ENCODE results near the gene IQGAP3. TPM values are rescaled to one million over a fixed set of nuclear protein-coding genes. Genes with fewer than 3 reads are reported as not detected.

IQGAP3 gene
- total RNA-seq, 1 experiment from 2014 or later = 48.3 TPM

DNA sequence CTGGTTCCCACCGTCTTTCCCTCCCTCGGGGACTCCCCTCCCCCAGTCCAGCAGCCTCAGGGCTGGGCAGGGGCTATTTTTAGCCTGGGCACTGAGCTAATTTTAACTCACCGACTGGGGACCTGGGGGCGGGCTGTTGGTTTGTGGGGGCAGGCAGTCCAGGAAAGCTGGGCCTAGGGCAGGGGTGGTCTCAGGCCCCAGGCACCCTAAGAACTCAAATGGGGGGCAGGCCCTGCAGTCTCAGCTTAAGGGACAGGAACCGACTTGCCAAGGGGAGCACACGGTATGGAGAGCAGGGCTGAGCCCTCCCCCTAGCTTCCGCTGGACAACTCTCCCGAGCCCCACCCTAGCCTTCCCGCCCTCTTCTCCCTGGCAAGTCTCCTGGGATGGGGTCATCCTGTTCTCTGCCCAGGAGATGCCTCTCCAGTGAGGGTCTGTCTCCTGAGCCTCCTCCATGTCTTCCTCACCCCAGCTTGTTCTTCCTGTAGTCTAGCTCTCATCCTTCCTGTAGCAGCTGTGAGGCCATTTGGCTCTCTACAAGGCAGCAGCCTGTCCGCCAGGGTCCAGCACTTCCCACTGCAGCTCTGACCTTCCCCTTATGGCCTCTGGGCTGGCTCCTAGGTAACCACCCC lies 81.8 kb downstream of the IQGAP3 start:
- Mint-ChIP-seq H3K4me3 (ENCODE audit: unreplicated experiment) (peak overlapping the region; percentile 34), H3K36me3 (ENCODE audit: insufficient read depth, unreplicated experiment) (peaks cover 25% of the 10 kb centered on the region), H3K4me1 (ENCODE audit: insufficient read depth, unreplicated experiment) (peaks cover 82% of the 10 kb centered on the region), H3K9me3 (ENCODE audit: unreplicated experiment) (peaks cover 7% of the 10 kb centered on the region), H3K27ac (ENCODE audit: low read depth, unreplicated experiment) (peak overlapping the region; percentile 74), H3K27me3 (ENCODE audit: insufficient read depth, unreplicated experiment) (no peaks in the 10 kb centered on the region)
- peak; percentile 27 for DNase-seq (ENCODE audit: unreplicated experiment)
- CTCF ChIA-PET = interaction anchor here (0.8 to 2.2 kb wide), 12 partner anchors 10 to 129 kb away, joined by 3 to 10 read pairs (median 4); partner anchors contain the start of genes HAPLN2 and MEF2D
- TF ChIP-seq, protein P1, sequence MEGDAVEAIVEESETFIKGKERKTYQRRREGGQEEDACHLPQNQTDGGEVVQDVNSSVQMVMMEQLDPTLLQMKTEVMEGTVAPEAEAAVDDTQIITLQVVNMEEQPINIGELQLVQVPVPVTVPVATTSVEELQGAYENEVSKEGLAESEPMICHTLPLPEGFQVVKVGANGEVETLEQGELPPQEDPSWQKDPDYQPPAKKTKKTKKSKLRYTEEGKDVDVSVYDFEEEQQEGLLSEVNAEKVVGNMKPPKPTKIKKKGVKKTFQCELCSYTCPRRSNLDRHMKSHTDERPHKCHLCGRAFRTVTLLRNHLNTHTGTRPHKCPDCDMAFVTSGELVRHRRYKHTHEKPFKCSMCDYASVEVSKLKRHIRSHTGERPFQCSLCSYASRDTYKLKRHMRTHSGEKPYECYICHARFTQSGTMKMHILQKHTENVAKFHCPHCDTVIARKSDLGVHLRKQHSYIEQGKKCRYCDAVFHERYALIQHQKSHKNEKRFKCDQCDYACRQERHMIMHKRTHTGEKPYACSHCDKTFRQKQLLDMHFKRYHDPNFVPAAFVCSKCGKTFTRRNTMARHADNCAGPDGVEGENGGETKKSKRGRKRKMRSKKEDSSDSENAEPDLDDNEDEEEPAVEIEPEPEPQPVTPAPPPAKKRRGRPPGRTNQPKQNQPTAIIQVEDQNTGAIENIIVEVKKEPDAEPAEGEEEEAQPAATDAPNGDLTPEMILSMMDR (IDR thresholded peaks at IDR 0.05; ENCODE audit: unreplicated experiment) = no peak
- intact Hi-C loops (cut with micrococcal nuclease) = no loop called here
- POLR2A ChIA-PET = interaction anchor here (0.9 to 4.7 kb wide), 4 partner anchors 10 to 95 kb away, joined by 3 to 45 read pairs (median 4); partner anchors contain the start of gene MEF2D
- BruUV-seq (replicated peaks) = no TSS peak

DNA sequence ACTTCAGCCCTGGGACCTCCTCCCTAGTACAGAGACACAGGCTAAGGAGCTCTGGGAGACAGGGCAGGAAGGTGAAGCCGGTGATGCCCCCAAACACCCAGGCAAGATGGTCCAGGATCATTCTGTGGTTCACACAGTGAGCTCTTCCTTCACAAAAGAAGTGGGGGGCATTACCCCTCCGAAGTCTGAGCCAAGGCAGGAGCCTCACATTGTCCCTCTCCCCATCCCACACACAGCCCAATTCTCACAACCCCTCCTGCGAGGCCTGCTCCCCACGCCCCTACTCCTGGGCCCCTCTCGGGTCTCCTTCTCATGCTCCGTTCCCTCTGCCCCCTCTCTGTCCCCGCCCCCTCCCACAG lies 82.5 kb downstream of the IQGAP3 start:
- Mint-ChIP-seq H3K27ac (ENCODE audit: low read depth, unreplicated experiment) (peak overlapping the region; percentile 74), H3K27me3 (ENCODE audit: insufficient read depth, unreplicated experiment) (no peaks in the 10 kb centered on the region), H3K9me3 (ENCODE audit: unreplicated experiment) (peaks cover 7% of the 10 kb centered on the region), H3K36me3 (ENCODE audit: insufficient read depth, unreplicated experiment) (peaks cover 19% of the 10 kb centered on the region), H3K4me1 (ENCODE audit: insufficient read depth, unreplicated experiment) (peaks cover 77% of the 10 kb centered on the region), H3K4me3 (ENCODE audit: unreplicated experiment) (no peak overlapping the region)
- intact Hi-C loops (cut with micrococcal nuclease) = no loop called here
- ChIA-PET CTCF (interaction anchor here (0.8 to 2.2 kb wide), 6 partner anchors 9 to 129 kb away, joined by 3 to 8 read pairs (median 4); partner anchors contain the start of gene HAPLN2), POLR2A (interaction anchor here (0.9 to 4.7 kb wide), 4 partner anchors 11 to 96 kb away, joined by 3 to 45 read pairs (median 4); partner anchors contain the start of gene MEF2D)
- no peak for DNase-seq (ENCODE audit: unreplicated experiment)
- no TSS peak for BruUV-seq (replicated peaks)
- TF ChIP-seq, protein P1 (IDR thresholded peaks at IDR 0.05; ENCODE audit: unreplicated experiment) = no peak

DNA sequence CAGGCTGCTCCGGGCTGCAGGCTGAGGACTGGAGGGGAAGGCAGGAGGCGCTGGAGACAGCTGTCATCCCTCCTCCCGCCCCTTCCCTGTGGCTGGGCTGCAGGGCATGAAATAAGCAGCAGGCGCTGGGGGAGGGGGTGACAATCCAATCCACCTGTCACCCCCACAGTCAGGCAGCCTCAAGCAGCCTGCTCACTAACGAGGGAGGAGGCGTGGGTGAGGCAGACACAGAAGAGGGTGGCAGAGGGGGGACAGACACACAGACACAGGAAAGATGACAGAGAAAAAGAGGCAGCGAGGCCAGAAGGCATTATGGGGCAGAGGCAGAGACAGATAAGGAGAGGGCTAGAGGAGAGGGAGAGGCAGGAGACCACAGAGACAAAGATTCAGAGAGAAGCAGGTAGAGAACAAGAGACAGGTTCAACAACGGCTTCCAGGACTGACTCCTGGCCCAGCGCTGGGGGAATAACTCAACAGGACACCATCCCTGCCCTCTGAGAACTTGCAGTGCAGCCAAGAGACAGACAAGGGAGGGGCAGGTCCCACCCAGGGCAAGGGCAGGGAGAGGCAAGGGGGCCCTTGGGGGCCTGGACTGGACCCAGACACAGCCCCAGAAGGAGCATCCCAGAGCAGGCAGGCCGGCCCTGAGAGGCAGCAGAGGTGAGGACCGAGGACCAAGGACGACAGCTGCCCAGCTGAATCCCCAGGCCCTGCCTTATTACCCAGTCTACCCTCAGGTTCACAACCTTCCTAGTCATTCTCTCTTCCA lies 83.0 kb downstream of the IQGAP3 start:
- Mint-ChIP-seq H3K4me3 (ENCODE audit: unreplicated experiment) (peak overlapping the region; percentile 44), H3K27ac (ENCODE audit: low read depth, unreplicated experiment) (peak overlapping the region; percentile 74), H3K4me1 (ENCODE audit: insufficient read depth, unreplicated experiment) (peaks cover 74% of the 10 kb centered on the region), H3K9me3 (ENCODE audit: unreplicated experiment) (peaks cover 7% of the 10 kb centered on the region), H3K36me3 (ENCODE audit: insufficient read depth, unreplicated experiment) (peaks cover 14% of the 10 kb centered on the region), H3K27me3 (ENCODE audit: insufficient read depth, unreplicated experiment) (no peaks in the 10 kb centered on the region)
- intact Hi-C loops (cut with micrococcal nuclease) = no loop called here
- ChIA-PET POLR2A (interaction anchor here (0.8 to 4.7 kb wide), 5 partner anchors 11 to 96 kb away, joined by 3 to 45 read pairs (median 4); partner anchors contain the start of gene MEF2D), CTCF (interaction anchor here (0.5 to 2.2 kb wide), 6 partner anchors 13 to 172 kb away, joined by 3 to 8 read pairs (median 4); partner anchors contain the start of gene HAPLN2)
- DNase-seq (ENCODE audit: unreplicated experiment) = no peak
- BruUV-seq (replicated peaks) = no TSS peak
- TF ChIP-seq, protein P1 (IDR thresholded peaks at IDR 0.05; ENCODE audit: unreplicated experiment) = no peak

All from MCF 10A (cell line).